GM12892 (cell line): ENCODE results near the gene LIPK.

Source experiments
- POLR2A ChIP-seq: IDR thresholded peaks from 2 replicates; pipeline ENCODE4 v1.6.1; 2011; ENCODE audit warnings: low read depth, low read length, control low read depth
- POLR2AphosphoS5 ChIP-seq: IDR thresholded peaks from 2 replicates; pipeline ENCODE4 v1.6.1; 2011; ENCODE audit warnings: low read depth, low read length, control low read depth

DNA sequence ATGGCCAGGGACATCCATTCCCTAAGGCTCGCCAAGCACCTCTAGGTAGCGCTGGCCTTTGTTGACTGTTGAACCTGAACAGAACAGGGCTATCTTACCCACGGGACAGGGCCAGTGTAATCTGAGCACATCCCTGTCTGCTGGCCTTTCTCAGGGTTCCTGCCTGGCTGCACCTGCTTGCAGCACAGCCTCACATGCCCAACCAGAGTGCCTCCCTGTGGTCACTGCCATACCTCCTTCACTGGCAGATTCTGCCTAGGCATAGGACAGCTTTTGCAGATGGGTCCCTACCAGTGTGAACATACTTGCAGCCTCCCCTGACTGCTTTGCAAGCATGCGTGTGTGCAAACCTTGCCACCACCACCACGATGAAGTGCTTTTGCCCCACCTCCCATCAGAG is 38.0 kb downstream of the LIPK start:
- TF ChIP-seq POLR2AphosphoS5 (no peak), POLR2A (no peak)
